Measurements from ENCODE around the gene PPP4C.
A peak's percentile ranks its signal among the peaks of the same experiment; 100 is the strongest.
"Not testable (repeated sequence)": the region's sequence is repeated elsewhere in the genome, so short reads cannot be mapped to it uniquely, and the experiment has no call there.

Gene PPP4C

GRCh38 chr16:30040221-30040620 is 35.6 kb upstream of the PPP4C start:
- H3K36me3 ChIP-seq (ENCODE audit: control insufficient read depth, insufficient read depth, low read length), result no peaks in the 10 kb centered on the region
- H3K27me3 ChIP-seq (ENCODE audit: control insufficient read depth, insufficient read depth, low read length), result peaks cover 3% of the 10 kb centered on the region; the same call in 1 of the 2 replicates
- no peaks in the 10 kb centered on the region for H3K9me3 ChIP-seq (ENCODE audit: control insufficient read depth, insufficient read depth, low read length)
- no peaks in the 10 kb centered on the region for H3K4me1 ChIP-seq (ENCODE audit: control insufficient read depth, insufficient read depth, low read length)
- H3K4me3 ChIP-seq (ENCODE audit: low read depth, low read length), result no peak overlapping the region
- no peak overlapping the region for H3K9ac ChIP-seq (ENCODE audit: low read depth, low read length)
- H3K27ac ChIP-seq (ENCODE audit: low read depth, low read length), result no peak overlapping the region

- not testable (repeated sequence) for H3K9me3 ChIP-seq (ENCODE audit: control insufficient read depth, insufficient read depth, low read length); H3K27me3 ChIP-seq (ENCODE audit: control insufficient read depth, insufficient read depth, low read length); H3K36me3 ChIP-seq (ENCODE audit: control insufficient read depth, insufficient read depth, low read length); H3K4me1 ChIP-seq (ENCODE audit: control insufficient read depth, insufficient read depth, low read length); H3K9ac ChIP-seq (ENCODE audit: low read depth, low read length); H3K4me3 ChIP-seq (ENCODE audit: low read depth, low read length); H3K27ac ChIP-seq (ENCODE audit: low read depth, low read length)
These were observed 35.1 kb upstream of the PPP4C start for GRCh38 chr16:30040690-30041089.

GRCh38 chr16:30041841-30042240 is 34.0 kb upstream of the PPP4C start:
- no peaks in the 10 kb centered on the region for H3K36me3 ChIP-seq (ENCODE audit: control insufficient read depth, insufficient read depth, low read length)
- H3K4me3 ChIP-seq (ENCODE audit: low read depth, low read length), result no peak overlapping the region
- H3K9me3 ChIP-seq (ENCODE audit: control insufficient read depth, insufficient read depth, low read length), result no peaks in the 10 kb centered on the region
- H3K9ac ChIP-seq (ENCODE audit: low read depth, low read length), result no peak overlapping the region
- no peaks in the 10 kb centered on the region for H3K27me3 ChIP-seq (ENCODE audit: control insufficient read depth, insufficient read depth, low read length)
- no peaks in the 10 kb centered on the region for H3K4me1 ChIP-seq (ENCODE audit: control insufficient read depth, insufficient read depth, low read length)
- no peak overlapping the region for H3K27ac ChIP-seq (ENCODE audit: low read depth, low read length)

GRCh38 chr16:30046178-30046577 is 29.6 kb upstream of the PPP4C start:
- Histone ChIP-seq H3K4me3 (ENCODE audit: low read depth, low read length) (no peak overlapping the region), H3K4me1 (ENCODE audit: control insufficient read depth, insufficient read depth, low read length) (no peaks in the 10 kb centered on the region), H3K9ac (ENCODE audit: low read depth, low read length) (no peak overlapping the region), H3K9me3 (ENCODE audit: control insufficient read depth, insufficient read depth, low read length) (no peaks in the 10 kb centered on the region), H3K27ac (ENCODE audit: low read depth, low read length) (no peak overlapping the region), H3K27me3 (ENCODE audit: control insufficient read depth, insufficient read depth, low read length) (no peaks in the 10 kb centered on the region), H3K36me3 (ENCODE audit: control insufficient read depth, insufficient read depth, low read length) (no peaks in the 10 kb centered on the region)

GRCh38 chr16:30046588-30046987 is 29.2 kb upstream of the PPP4C start:
- no peaks in the 10 kb centered on the region for H3K27me3 ChIP-seq (ENCODE audit: control insufficient read depth, insufficient read depth, low read length)
- H3K4me3 ChIP-seq (ENCODE audit: low read depth, low read length), result no peak overlapping the region
- no peaks in the 10 kb centered on the region for H3K4me1 ChIP-seq (ENCODE audit: control insufficient read depth, insufficient read depth, low read length)
- no peak overlapping the region for H3K27ac ChIP-seq (ENCODE audit: low read depth, low read length)
- no peaks in the 10 kb centered on the region for H3K36me3 ChIP-seq (ENCODE audit: control insufficient read depth, insufficient read depth, low read length)
- H3K9me3 ChIP-seq (ENCODE audit: control insufficient read depth, insufficient read depth, low read length), result no peaks in the 10 kb centered on the region
- H3K9ac ChIP-seq (ENCODE audit: low read depth, low read length), result no peak overlapping the region

- Histone ChIP-seq H3K9ac (ENCODE audit: low read depth, low read length) (no peak overlapping the region), H3K9me3 (ENCODE audit: control insufficient read depth, insufficient read depth, low read length) (no peaks in the 10 kb centered on the region), H3K4me3 (ENCODE audit: low read depth, low read length) (no peak overlapping the region)
These were observed 25.9 kb upstream of the PPP4C start for GRCh38 chr16:30049871-30050270.

GRCh38 chr16:30051518-30051917 is 24.3 kb upstream of the PPP4C start:
- no peak overlapping the region for H3K9ac ChIP-seq (ENCODE audit: low read depth, low read length)
- no peaks in the 10 kb centered on the region for H3K4me1 ChIP-seq (ENCODE audit: control insufficient read depth, insufficient read depth, low read length)
- H3K4me3 ChIP-seq (ENCODE audit: low read depth, low read length), result no peak overlapping the region
- H3K27ac ChIP-seq (ENCODE audit: low read depth, low read length), result no peak overlapping the region
- no peaks in the 10 kb centered on the region for H3K27me3 ChIP-seq (ENCODE audit: control insufficient read depth, insufficient read depth, low read length)
- no peaks in the 10 kb centered on the region for H3K9me3 ChIP-seq (ENCODE audit: control insufficient read depth, insufficient read depth, low read length)
- no peaks in the 10 kb centered on the region for H3K36me3 ChIP-seq (ENCODE audit: control insufficient read depth, insufficient read depth, low read length)

More at GRCh38 chr16:30049871-30050270, 25.9 kb upstream of the PPP4C start:
- H3K4me1 ChIP-seq (ENCODE audit: control insufficient read depth, insufficient read depth, low read length), result no peaks in the 10 kb centered on the region
- H3K36me3 ChIP-seq (ENCODE audit: control insufficient read depth, insufficient read depth, low read length), result no peaks in the 10 kb centered on the region
- H3K27ac ChIP-seq (ENCODE audit: low read depth, low read length), result no peak overlapping the region
- no peaks in the 10 kb centered on the region for H3K27me3 ChIP-seq (ENCODE audit: control insufficient read depth, insufficient read depth, low read length)

GRCh38 chr16:30052671-30053372 is 23.0 kb upstream of the PPP4C start:
- Histone ChIP-seq H3K4me1 (ENCODE audit: control insufficient read depth, insufficient read depth, low read length) (no peaks in the 10 kb centered on the region), H3K9ac (ENCODE audit: low read depth, low read length) (no peak overlapping the region), H3K27me3 (ENCODE audit: control insufficient read depth, insufficient read depth, low read length) (no peaks in the 10 kb centered on the region), H3K36me3 (ENCODE audit: control insufficient read depth, insufficient read depth, low read length) (no peaks in the 10 kb centered on the region), H3K27ac (ENCODE audit: low read depth, low read length) (no peak overlapping the region), H3K4me3 (ENCODE audit: low read depth, low read length) (peak overlapping the region; percentile 82), H3K9me3 (ENCODE audit: control insufficient read depth, insufficient read depth, low read length) (no peaks in the 10 kb centered on the region)

- H3K27ac ChIP-seq (ENCODE audit: low read depth, low read length), result no peak overlapping the region
- no peaks in the 10 kb centered on the region for H3K27me3 ChIP-seq (ENCODE audit: control insufficient read depth, insufficient read depth, low read length)
- no peaks in the 10 kb centered on the region for H3K36me3 ChIP-seq (ENCODE audit: control insufficient read depth, insufficient read depth, low read length)
- peak overlapping the region; percentile 82 for H3K4me3 ChIP-seq (ENCODE audit: low read depth, low read length)
- H3K9ac ChIP-seq (ENCODE audit: low read depth, low read length), result no peak overlapping the region
- H3K9me3 ChIP-seq (ENCODE audit: control insufficient read depth, insufficient read depth, low read length), result no peaks in the 10 kb centered on the region
- no peaks in the 10 kb centered on the region for H3K4me1 ChIP-seq (ENCODE audit: control insufficient read depth, insufficient read depth, low read length)
These were observed 22.3 kb upstream of the PPP4C start for GRCh38 chr16:30053376-30054015.

- H3K4me3 ChIP-seq (ENCODE audit: low read depth, low read length), result no peak overlapping the region
- no peaks in the 10 kb centered on the region for H3K9me3 ChIP-seq (ENCODE audit: control insufficient read depth, insufficient read depth, low read length)
- H3K27me3 ChIP-seq (ENCODE audit: control insufficient read depth, insufficient read depth, low read length), result no peaks in the 10 kb centered on the region
- H3K9ac ChIP-seq (ENCODE audit: low read depth, low read length), result no peak overlapping the region
- H3K27ac ChIP-seq (ENCODE audit: low read depth, low read length), result no peak overlapping the region
- H3K36me3 ChIP-seq (ENCODE audit: control insufficient read depth, insufficient read depth, low read length), result no peaks in the 10 kb centered on the region
- H3K4me1 ChIP-seq (ENCODE audit: control insufficient read depth, insufficient read depth, low read length), result no peaks in the 10 kb centered on the region
These were observed 21.3 kb upstream of the PPP4C start for GRCh38 chr16:30054451-30054850.

- Histone ChIP-seq H3K27me3 (ENCODE audit: control insufficient read depth, insufficient read depth, low read length) (no peaks in the 10 kb centered on the region), H3K9me3 (ENCODE audit: control insufficient read depth, insufficient read depth, low read length) (no peaks in the 10 kb centered on the region), H3K4me3 (ENCODE audit: low read depth, low read length) (no peak overlapping the region), H3K9ac (ENCODE audit: low read depth, low read length) (no peak overlapping the region), H3K4me1 (ENCODE audit: control insufficient read depth, insufficient read depth, low read length) (no peaks in the 10 kb centered on the region), H3K27ac (ENCODE audit: low read depth, low read length) (no peak overlapping the region), H3K36me3 (ENCODE audit: control insufficient read depth, insufficient read depth, low read length) (no peaks in the 10 kb centered on the region)
These were observed 20.7 kb upstream of the PPP4C start for GRCh38 chr16:30054959-30055553.
